ENCODE results near the gene RAB42.
"Not testable (repeated sequence)": the region's sequence is repeated elsewhere in the genome, so short reads cannot be mapped to it uniquely, and the experiment has no call there.

Gene RAB42

GRCh38 chr1:28591708-28592320 is at the start of gene RAB42:
Gene RAB42 (plus strand): TSS chr1:28592265. CDS start chr1:28592512, 247 bp downstream.
- no peak for FAIRE-seq

GRCh38 chr1:28545246-28545628 is 46.8 kb upstream of the RAB42 start:
- no peak for FAIRE-seq

GRCh38 chr1:28548318-28548717 is 43.7 kb upstream of the RAB42 start:
- FAIRE-seq, result no peak

GRCh38 chr1:28551381-28551780 is 40.7 kb upstream of the RAB42 start:
- FAIRE-seq, result no peak

- no peak for FAIRE-seq
These were observed 39.1 kb upstream of the RAB42 start, which contains the start of gene TRNAU1AP for GRCh38 chr1:28552758-28553663. Gene TRNAU1AP (plus strand): TSS chr1:28553085. CDS start chr1:28553111, 26 bp downstream.

GRCh38 chr1:28560886-28561285 is 31.2 kb upstream of the RAB42 start:
- no peak for FAIRE-seq

GRCh38 chr1:28564310-28564709 is 27.8 kb upstream of the RAB42 start:
- FAIRE-seq, result no peak

GRCh38 chr1:28565040-28565439 is 27.0 kb upstream of the RAB42 start:
- no peak for FAIRE-seq

GRCh38 chr1:28565726-28566125 is 26.3 kb upstream of the RAB42 start:
- no peak for FAIRE-seq

- no peak for FAIRE-seq
These were observed 25.1 kb upstream of the RAB42 start for GRCh38 chr1:28566931-28567330.

GRCh38 chr1:28571911-28572310 is 20.2 kb upstream of the RAB42 start:
- FAIRE-seq, result no peak

GRCh38 chr1:28572891-28573290 is 19.2 kb upstream of the RAB42 start:
- FAIRE-seq, result not testable (repeated sequence)

- no peak for FAIRE-seq
These were observed 18.5 kb upstream of the RAB42 start for GRCh38 chr1:28573564-28573963.

- FAIRE-seq, result no peak
These were observed 14.9 kb upstream of the RAB42 start for GRCh38 chr1:28577052-28577678.

- FAIRE-seq, result no peak
These were observed 14.1 kb upstream of the RAB42 start for GRCh38 chr1:28577738-28578536.

GRCh38 chr1:28578696-28579218 is 13.3 kb upstream of the RAB42 start:
- FAIRE-seq, result no peak

GRCh38 chr1:28579401-28579800 is 12.7 kb upstream of the RAB42 start:
- no peak for FAIRE-seq

GRCh38 chr1:28580722-28581530 is 11.1 kb upstream of the RAB42 start:
- FAIRE-seq, result no peak

- FAIRE-seq, result no peak
These were observed 10.4 kb upstream of the RAB42 start for GRCh38 chr1:28581531-28582247.

- no peak for FAIRE-seq
These were observed 9.8 kb upstream of the RAB42 start for GRCh38 chr1:28582248-28582615.

Measured in colon (tissue), 2 donors.